Smooth muscle cell of the brain vasculature (primary cell): ENCODE results near the gene CPA5.
"Not testable (repeated sequence)": the region's sequence is repeated elsewhere in the genome, so short reads cannot be mapped to it uniquely, and the experiment has no call there.

Experiments used
- DNase-seq: peaks from one replicate; pipeline ENCODE4 v3.0.0-alpha.2; 2012; ENCODE audit warnings: low read depth, low spot score

The CPA5 gene

DNA sequence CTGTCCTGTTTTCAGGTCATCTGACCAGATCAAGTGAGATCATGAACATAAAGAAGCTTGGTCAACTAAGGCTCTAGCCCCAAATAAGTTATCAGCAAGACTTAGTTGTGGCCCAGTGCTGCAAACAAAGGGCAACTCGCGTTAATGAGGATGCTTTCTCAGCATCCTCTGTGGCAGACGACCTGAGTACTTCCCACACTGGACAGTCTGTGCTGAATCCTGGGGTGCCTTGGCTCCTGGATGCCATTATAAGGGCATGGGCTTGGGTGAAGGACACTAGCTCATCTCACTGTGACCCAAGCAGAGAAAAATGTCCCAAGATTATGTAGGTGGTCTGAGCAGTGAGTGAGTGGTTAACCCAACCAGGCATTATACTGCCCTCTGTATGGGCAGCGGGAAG lies 13.9 kb downstream of the CPA5 start:
- no peak for DNase-seq

DNA sequence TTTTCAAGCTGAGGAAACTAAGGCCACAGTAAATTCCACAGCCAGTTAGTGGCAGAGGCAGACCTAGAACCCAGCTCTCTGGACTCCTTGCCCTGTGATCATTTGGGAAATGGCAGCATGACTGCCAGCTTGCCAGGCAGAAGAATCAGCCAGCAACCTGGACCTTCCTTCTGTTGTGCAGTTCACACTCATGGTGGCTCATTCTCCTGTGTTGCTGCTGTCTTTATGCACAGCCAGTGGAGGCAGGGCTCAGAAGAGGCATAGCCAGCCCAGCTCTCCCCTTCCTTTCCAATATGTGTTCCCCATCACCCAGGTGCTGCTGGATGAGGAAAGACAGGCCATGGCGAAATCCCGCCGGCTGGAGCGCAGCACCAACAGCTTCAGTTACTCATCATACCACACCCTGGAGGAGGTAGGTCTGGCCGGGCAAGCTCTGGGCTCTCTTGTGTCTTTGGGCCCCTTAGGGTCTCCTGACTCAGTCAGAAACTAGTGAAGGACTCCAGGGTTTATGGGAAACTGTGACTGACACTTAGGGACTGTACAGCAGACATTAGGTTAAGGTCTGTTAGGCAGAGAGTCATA lies 14.8 kb downstream of the CPA5 start:
- DNase-seq: no peak

GRCh38 chr7:130360518-130360917 lies 15.9 kb downstream of the CPA5 start:
- DNase-seq: no peak

DNA sequence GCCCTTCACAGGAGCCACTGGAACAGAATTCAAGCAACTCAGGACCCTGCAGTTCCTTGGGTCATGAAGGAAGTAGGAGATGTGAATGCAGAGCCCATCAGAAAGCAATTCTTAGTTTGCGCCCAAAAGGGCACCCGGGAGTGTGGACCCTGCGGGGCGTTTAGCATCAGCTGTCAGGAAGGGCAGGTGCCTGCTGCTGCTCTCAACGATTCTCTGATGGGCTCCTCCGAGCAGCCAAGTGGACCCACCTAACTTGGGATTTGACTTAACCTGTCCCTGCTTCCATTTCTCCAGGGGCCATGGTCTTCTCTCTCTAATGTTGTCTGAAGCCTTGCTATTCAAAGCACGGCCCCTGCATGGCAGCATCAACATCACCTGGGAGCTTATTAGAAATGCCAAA lies 17.1 kb downstream of the CPA5 start:
- DNase-seq: no peak

GRCh38 chr7:130362251-130362816 lies 17.7 kb downstream of the CPA5 start:
- no peak for DNase-seq

GRCh38 chr7:130363026-130363847 lies 18.6 kb downstream of the CPA5 start:
- no peak for DNase-seq

DNA sequence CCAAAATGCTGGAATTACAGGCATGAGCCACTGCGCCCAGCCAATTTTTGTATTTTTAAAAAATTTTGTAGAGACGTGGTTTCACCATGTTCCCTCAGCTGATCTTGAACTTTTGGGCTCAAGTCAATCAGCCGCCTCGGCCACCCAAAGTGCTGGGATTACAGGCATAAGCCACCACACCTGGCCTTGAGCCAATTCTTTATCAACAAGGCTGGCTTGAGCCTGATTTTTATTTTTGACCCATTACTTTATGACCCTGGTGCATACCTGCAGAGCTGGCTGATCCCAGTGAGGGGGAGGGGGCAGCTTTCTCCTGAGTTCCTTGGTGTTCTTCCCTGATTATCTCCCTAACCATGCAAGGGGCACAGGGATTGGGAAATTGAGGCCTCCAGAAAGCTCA lies 19.8 kb downstream of the CPA5 start:
- no peak for DNase-seq

DNA sequence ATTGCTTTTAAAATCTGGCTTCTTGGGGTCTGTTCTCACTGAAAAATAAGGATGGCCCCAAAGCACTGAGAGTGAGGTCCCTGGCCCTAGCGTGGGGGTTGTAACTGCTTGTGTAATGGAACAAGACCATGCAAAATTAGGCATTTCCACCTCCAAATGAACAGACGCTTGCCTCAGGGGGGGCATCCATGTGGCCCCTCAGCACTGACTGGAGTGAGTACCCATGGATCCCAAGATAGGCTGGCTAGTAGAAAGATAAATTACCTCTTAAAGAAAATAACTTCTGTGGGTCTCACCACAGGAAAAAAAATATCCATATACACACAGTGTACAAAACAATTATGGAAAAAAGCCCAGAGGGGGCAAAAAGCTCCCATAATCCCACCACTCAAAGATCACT lies 20.5 kb downstream of the CPA5 start:
- no peak for DNase-seq

GRCh38 chr7:130365511-130366441 lies 21.2 kb downstream of the CPA5 start:
- DNase-seq: no peak

- no peak for DNase-seq
These were observed 21.9 kb downstream of the CPA5 start for GRCh38 chr7:130366564-130366963.

DNA sequence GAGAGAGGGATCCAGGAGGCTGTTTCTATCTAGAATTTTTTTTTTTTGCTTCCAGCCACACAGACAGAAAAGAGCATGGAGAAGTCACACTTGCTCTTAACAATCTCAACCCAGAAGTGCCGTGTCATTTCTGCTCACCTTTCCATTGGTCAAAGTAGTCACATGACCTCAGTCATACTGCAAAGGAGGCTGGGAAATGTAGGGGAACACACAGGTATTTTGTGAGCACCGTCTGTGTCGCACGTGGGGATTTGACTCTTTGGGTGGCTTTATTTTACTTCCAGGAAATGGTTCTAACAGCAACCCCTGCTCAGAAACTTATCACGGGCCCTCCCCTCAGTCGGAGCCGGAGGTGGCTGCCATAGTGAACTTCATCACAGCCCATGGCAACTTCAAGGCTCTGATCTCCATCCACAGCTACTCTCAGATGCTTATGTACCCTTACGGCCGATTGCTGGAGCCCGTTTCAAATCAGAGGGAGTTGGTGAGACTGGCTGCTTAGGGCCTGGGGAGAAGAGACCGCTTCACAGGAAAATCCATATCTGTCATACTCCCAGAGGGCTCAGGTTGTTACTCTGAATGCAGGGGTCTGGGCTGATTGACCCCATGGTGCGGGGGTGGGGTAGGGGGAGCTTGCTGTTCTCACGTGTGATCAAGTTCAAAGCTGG lies 22.6 kb downstream of the CPA5 start:
- no peak for DNase-seq

GRCh38 chr7:130367836-130368746 lies 23.5 kb downstream of the CPA5 start:
- DNase-seq: no peak

GRCh38 chr7:130369110-130369711 lies 24.6 kb downstream of the CPA5 start:
- no peak for DNase-seq

DNA sequence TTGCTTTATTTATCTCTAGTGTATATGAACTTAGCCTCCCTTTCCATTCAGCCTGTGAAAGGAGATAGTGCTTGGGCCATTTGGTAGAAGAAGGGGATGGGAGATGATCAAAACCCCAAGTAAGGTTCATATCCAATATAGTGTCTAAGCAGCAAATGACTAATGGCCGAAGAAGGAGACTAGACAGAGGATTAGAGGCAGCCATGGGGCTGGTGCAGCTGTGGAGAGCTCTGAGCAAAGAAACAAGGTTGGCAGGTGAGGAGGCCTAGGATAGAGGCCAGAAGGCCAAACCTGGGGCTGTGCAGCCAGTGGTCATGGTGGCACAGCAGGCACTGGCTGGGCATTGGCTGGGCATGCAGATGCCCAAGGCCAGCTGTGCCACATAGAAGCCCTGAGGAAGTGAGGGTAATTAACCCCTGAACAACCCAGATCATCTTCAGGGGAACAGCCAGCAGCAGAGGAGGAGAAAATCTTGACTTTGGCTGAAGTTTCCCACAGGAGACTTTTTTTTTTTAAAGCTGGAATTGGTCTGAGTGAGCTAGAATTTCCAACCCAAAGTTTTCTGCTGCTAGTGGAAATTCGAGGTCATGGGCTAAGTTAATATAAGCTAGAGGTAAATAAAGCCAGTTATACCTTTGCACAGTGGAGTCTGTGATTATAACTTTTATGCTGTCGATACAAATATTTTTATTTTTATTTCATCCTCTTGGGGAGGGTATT lies 25.4 kb downstream of the CPA5 start:
- no peak for DNase-seq

GRCh38 chr7:130371046-130371445 lies 26.4 kb downstream of the CPA5 start:
- DNase-seq: no peak

- no peak for DNase-seq
These were observed 28.0 kb downstream of the CPA5 start for GRCh38 chr7:130372402-130373165.

DNA sequence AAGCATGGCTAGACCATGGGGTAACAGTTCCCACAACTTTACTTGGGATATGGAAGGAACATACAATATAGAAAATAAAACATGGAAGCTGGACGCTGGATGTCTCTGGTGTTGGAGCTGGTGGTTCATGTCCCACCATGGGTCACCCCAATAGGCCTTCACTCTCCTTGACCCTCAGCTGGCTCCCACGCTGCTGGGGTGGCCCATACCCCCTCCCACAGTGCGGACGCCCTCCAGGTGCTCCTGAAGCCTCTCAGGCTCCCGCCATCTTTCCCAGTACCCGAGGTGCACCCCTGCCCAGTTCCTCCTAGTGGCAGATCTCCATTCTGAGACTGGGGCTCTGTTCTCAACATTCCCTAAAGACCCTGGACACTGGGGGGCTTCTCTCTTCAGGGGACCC lies 29.9 kb downstream of the CPA5 start:
- no peak for DNase-seq

DNA sequence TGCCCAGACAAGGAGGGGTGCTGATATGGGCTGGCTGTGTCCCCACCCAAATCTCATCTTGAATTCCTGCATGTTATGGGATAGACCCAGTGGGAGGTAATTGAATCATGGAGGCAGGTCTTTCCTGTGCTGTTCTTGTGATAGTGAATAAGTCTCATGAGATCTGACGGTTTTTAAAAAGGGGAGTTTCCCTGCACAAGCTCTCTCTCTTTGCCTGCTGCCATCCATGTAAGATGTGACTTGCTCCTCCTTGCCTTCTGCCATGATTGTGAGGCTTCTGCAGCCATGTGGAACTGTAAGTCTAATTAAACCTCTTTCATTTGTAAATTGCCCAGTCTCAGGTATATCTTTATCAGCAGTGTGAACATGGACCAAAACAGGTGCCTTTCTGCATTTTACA lies 31.8 kb downstream of the CPA5 start:
- DNase-seq: not testable (repeated sequence)

DNA sequence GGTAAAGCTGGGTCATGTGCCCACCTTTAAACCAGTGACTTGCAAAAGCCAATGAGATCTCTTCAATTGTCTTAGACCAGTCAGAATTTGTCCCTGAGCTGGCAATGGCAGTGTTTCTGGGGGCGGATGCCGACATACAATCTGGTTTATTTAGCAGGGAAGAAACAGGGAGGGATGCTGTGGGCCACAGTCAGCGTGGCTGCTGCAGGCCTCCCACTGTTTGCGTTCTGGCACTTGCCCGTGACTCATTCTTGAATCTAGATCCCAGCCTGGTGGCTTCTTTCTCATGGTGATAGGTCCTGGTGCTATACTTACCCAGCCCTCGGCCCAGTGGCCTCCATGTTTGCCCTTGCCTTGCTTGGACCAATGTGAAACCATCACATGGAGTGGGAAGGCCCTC lies 32.6 kb downstream of the CPA5 start:
- no peak for DNase-seq
